ENCODE measurements around the gene PLEKHM3. TPM values are rescaled to one million over a fixed set of nuclear protein-coding genes. Genes with fewer than 3 reads are reported as not detected.

Gene PLEKHM3
- total RNA-seq, 2 experiments from 2014 or later = 11.3 to 11.6 TPM

DNA sequence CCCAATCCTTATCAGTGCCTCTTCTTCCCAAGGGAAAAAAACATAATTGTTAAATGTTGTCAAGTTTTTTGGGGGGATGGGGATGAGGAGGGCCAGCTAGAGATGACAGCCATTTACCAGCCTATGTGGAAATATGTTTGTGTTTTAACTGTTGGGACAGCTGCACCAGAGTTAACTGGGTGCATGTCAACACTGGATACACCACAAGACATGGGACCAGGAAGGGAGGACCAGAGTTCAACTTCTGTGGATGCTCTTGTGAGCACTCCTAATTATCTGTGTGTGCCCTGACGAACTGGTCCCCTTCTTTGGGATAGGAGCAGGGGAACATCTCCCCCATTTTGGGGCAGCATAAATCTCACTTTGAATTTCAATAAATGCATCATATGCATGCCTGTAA is 189.5 kb downstream of the PLEKHM3 start:
- ChIA-PET CTCF (interaction anchor here (0.7 kb wide), 1 partner anchor 12 kb away, joined by 3 read pairs; no protein-coding TSS in a partner anchor), POLR2A (no interaction called here)
- H3K27me3 Mint-ChIP-seq = no peaks in the 10 kb centered on the region
- H3K4me3 ChIP-seq (ENCODE audit: low read length) = no peak overlapping the region
- no peaks in the 10 kb centered on the region for H3K36me3 Mint-ChIP-seq (ENCODE audit: low read depth)
- no peaks in the 10 kb centered on the region for H3K4me1 Mint-ChIP-seq (ENCODE audit: low read depth)
- H3K27ac Mint-ChIP-seq = no peak overlapping the region
- H3K36me3 ChIP-seq (ENCODE audit: insufficient read depth, low read length) = no peaks in the 10 kb centered on the region
- no peak overlapping the region for H3K27ac ChIP-seq (ENCODE audit: low read depth in 1 of 2, low read length in 2 of 2)
- intact Hi-C loops (cut with DNase I, micrococcal nuclease) = no loop called here
- no peaks in the 10 kb centered on the region for H3K9me3 ChIP-seq (ENCODE audit: control insufficient read depth in 1 of 2, insufficient read depth in 1 of 2, low read length in 2 of 2)
- TF ChIP-seq, protein P1, sequence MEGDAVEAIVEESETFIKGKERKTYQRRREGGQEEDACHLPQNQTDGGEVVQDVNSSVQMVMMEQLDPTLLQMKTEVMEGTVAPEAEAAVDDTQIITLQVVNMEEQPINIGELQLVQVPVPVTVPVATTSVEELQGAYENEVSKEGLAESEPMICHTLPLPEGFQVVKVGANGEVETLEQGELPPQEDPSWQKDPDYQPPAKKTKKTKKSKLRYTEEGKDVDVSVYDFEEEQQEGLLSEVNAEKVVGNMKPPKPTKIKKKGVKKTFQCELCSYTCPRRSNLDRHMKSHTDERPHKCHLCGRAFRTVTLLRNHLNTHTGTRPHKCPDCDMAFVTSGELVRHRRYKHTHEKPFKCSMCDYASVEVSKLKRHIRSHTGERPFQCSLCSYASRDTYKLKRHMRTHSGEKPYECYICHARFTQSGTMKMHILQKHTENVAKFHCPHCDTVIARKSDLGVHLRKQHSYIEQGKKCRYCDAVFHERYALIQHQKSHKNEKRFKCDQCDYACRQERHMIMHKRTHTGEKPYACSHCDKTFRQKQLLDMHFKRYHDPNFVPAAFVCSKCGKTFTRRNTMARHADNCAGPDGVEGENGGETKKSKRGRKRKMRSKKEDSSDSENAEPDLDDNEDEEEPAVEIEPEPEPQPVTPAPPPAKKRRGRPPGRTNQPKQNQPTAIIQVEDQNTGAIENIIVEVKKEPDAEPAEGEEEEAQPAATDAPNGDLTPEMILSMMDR (IDR thresholded peaks at IDR 0.05) = no peak
- H3K9me3 Mint-ChIP-seq = no peaks in the 10 kb centered on the region
- H3K4me3 Mint-ChIP-seq = no peak overlapping the region
- H3K4me1 ChIP-seq (ENCODE audit: insufficient read depth, low read length) = peaks cover 2% of the 10 kb centered on the region
- DNase-seq = no peak
- ATAC-seq (ENCODE audit: poor library complexity) = no peak
- no peaks in the 10 kb centered on the region for H3K27me3 ChIP-seq (ENCODE audit: control insufficient read depth in 1 of 2, insufficient read depth in 2 of 2, low read length in 2 of 2)

DNA sequence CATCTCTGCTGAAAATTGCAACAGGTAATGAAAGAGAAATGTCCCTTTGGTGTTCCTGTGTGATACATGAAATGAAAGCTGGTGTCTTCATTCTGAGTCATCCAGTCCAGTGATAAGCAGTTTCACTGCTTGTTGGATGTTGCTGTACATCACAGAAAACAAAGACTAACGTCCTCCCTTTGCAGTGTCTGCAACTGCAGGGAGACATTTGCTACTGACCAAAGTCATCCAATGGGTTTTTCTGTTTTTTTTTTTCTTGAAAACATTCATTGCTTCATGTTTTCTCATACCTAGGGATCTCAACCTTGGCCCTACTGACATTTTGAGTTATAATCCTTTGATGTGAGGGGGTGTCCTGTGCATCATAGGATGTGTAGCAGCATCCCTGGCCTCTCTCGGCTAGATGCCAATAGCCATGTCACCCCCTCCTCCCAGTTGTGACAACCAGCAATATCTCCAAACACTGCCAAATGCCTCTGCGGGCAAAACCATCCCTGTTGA is 192.0 kb downstream of the PLEKHM3 start:
- Mint-ChIP-seq H3K27me3 (no peaks in the 10 kb centered on the region), H3K27ac (no peak overlapping the region), H3K36me3 (ENCODE audit: low read depth) (peaks cover 8% of the 10 kb centered on the region), H3K4me3 (no peak overlapping the region), H3K9me3 (no peaks in the 10 kb centered on the region), H3K4me1 (ENCODE audit: low read depth) (no peaks in the 10 kb centered on the region)
- DNase-seq (no peak), ATAC-seq (ENCODE audit: poor library complexity) (no peak)
- intact Hi-C loops (cut with DNase I, micrococcal nuclease) = no loop called here
- no peaks in the 10 kb centered on the region for H3K9me3 ChIP-seq (ENCODE audit: control insufficient read depth in 1 of 2, insufficient read depth in 1 of 2, low read length in 2 of 2)
- peaks cover 3% of the 10 kb centered on the region for H3K4me1 ChIP-seq (ENCODE audit: insufficient read depth, low read length)
- H3K4me3 ChIP-seq (ENCODE audit: low read length) = no peak overlapping the region
- H3K27ac ChIP-seq (ENCODE audit: low read depth in 1 of 2, low read length in 2 of 2) = no peak overlapping the region
- H3K36me3 ChIP-seq (ENCODE audit: insufficient read depth, low read length) = peaks cover 3% of the 10 kb centered on the region
- ChIA-PET POLR2A (no interaction called here), CTCF (no interaction called here)
- TF ChIP-seq, protein P1 (IDR thresholded peaks at IDR 0.05) = no peak
- no peaks in the 10 kb centered on the region for H3K27me3 ChIP-seq (ENCODE audit: control insufficient read depth in 1 of 2, insufficient read depth in 2 of 2, low read length in 2 of 2)

DNA sequence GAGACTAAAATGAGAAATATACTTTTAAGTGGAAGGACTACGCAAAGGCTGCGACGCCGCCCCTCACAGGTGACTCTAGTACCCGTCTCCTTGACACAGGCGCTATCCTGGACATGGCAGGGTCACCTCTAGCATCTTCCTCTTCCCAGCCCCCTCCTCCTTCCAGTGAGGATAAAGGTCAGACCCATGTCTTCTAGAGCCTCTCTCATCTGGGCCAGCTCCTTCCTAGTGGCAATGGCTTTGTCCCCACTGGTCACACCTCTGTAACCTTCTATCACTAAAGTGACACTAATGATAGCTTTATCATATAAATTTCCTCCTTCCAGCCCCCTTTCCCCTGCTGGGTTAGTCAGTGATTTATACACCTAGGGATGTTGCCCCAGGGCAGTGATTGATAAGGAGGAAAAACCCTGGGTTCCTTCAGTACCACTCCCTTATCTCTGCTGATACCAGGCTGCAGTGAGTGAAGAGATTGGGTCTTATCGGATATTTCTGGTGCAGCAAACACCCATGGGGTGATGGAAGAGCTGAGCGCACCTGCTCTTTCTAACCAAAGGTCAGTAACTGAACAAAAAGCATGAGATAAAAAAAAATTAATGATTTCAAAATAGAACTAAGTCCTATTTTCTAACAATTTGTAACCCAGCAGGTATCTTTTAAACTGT is 193.6 kb downstream of the PLEKHM3 start:
- H3K27me3 ChIP-seq (ENCODE audit: control insufficient read depth in 1 of 2, insufficient read depth in 2 of 2, low read length in 2 of 2) = no peaks in the 10 kb centered on the region
- H3K9me3 ChIP-seq (ENCODE audit: control insufficient read depth in 1 of 2, insufficient read depth in 1 of 2, low read length in 2 of 2) = no peaks in the 10 kb centered on the region
- peaks cover 3% of the 10 kb centered on the region for H3K4me1 ChIP-seq (ENCODE audit: insufficient read depth, low read length)
- TF ChIP-seq, protein P1 (IDR thresholded peaks at IDR 0.05) = no peak
- Mint-ChIP-seq H3K27ac (no peak overlapping the region), H3K9me3 (no peaks in the 10 kb centered on the region), H3K4me3 (no peak overlapping the region), H3K27me3 (no peaks in the 10 kb centered on the region), H3K36me3 (ENCODE audit: low read depth) (peaks cover 24% of the 10 kb centered on the region), H3K4me1 (ENCODE audit: low read depth) (no peaks in the 10 kb centered on the region)
- ChIA-PET CTCF (no interaction called here), POLR2A (no interaction called here)
- H3K27ac ChIP-seq (ENCODE audit: low read depth in 1 of 2, low read length in 2 of 2) = no peak overlapping the region
- H3K36me3 ChIP-seq (ENCODE audit: insufficient read depth, low read length) = peaks cover 15% of the 10 kb centered on the region
- no peak for ATAC-seq (ENCODE audit: poor library complexity)
- intact Hi-C loops (cut with DNase I, micrococcal nuclease) = no loop called here
- no peak overlapping the region for H3K4me3 ChIP-seq (ENCODE audit: low read length)
- DNase-seq = no peak

All from CD4-positive, alpha-beta T cell (primary cell).